Endothelial cell of umbilical vein (primary cell): Measurements from ENCODE around the gene NEAT1. TPM values are rescaled to one million over a fixed set of nuclear protein-coding genes. Genes with fewer than 3 reads are reported as not detected.

Experiments used
- BruUV-seq: library from RNA; stranded (reverse); fragments of 400-500 nt; replicated peaks from 2 replicates; lab custom pipeline; 2021; lab: Mats Ljungman, UMichigan
- CTCF ChIA-PET: fragments of 300-600, 350-600 bp; sonication (Branson Sonifier 250); formaldehyde crosslinking; loops from one replicate; lab custom pipeline; 2021; ENCODE audit warnings: antibody characterized with exemption, inconsistent platforms; lab: Charles Lee
- POLR2A ChIA-PET: fragments of 300-600, 350-600 bp; sonication (Branson Sonifier 250); formaldehyde crosslinking; loops from one replicate; lab custom pipeline; 2021; ENCODE audit warnings: antibody characterized with exemption, inconsistent platforms; lab: Charles Lee
- DNase-seq: peaks from one replicate; pipeline ENCODE4 v3.0.0-alpha.2; 2011; ENCODE audit warnings: low read depth, low spot score
- FAIRE-seq: peaks from 2 replicates; lab custom pipeline; 2011; peaks lifted over from hg19 to GRCh38; lab: Jason Lieb, UNC
- H2AFZ ChIP-seq: 2 replicates; pipeline ENCODE4 v1.6.0; 2012; ENCODE audit warnings: low read depth, low read length, control low read depth, inconsistent platforms
- H3K27ac ChIP-seq: 2 replicates; pipeline ENCODE4 v1.5.1; 2011; ENCODE audit warnings: low read depth, mild to moderate bottlenecking, control low read depth, low read length, moderate library complexity; ENCODE audit not compliant: insufficient read depth
- H3K27me3 ChIP-seq, 2 experiments: 2 replicates each; pipeline versions ENCODE4 v1.6.0 to v1.6.1; 2011; ENCODE audit warnings: low read length in 2 of 2, mixed read lengths in 1 of 2; ENCODE audit not compliant: control insufficient read depth in 2 of 2, insufficient read depth in 2 of 2
- H3K36me3 ChIP-seq, 2 experiments: 2 replicates in 1 of 2; 3 replicates in 1 of 2; pipeline ENCODE4 v1.5.1; 2011; ENCODE audit warnings: low read length in 2 of 2, mild to moderate bottlenecking in 1 of 2, moderate library complexity in 1 of 2; ENCODE audit not compliant: control insufficient read depth in 2 of 2, insufficient read depth in 2 of 2; ENCODE audit errors: extremely low read depth in 1 of 2
- H3K4me1 ChIP-seq: 3 replicates; pipeline ENCODE4 v1.5.1; 2011; ENCODE audit warnings: mild to moderate bottlenecking, low read length; ENCODE audit not compliant: control insufficient read depth, insufficient read depth; ENCODE audit errors: extremely low read depth
- H3K4me2 ChIP-seq: 2 replicates; pipeline ENCODE4 v1.6.1; 2011; ENCODE audit warnings: low read length, control low read depth, mixed read lengths; ENCODE audit not compliant: insufficient read depth
- H3K4me3 ChIP-seq, 3 experiments: fragments of 200-600 bp in 1 of 3; sonication (generic), shearing (Covaris generic) in 1 of 3; replicated peaks in 1 of 3; 2 replicates each; pipeline ENCODE4 v1.5.1; 2011 to 2016; ENCODE audit warnings: control low read depth in 3 of 3, low read length in 3 of 3, mild to moderate bottlenecking in 2 of 3, inconsistent platforms in 1 of 3, low read depth in 1 of 3, moderate library complexity in 1 of 3; ENCODE audit not compliant: insufficient read depth in 1 of 3
- H3K79me2 ChIP-seq: 2 replicates; pipeline ENCODE4 v1.6.0; 2012; ENCODE audit warnings: low read length, inconsistent platforms; ENCODE audit not compliant: control insufficient read depth, insufficient read depth
- H3K9ac ChIP-seq: replicated peaks from 2 replicates; pipeline ENCODE3; 2011; ENCODE audit warnings: low read length, control low read depth; ENCODE audit not compliant: insufficient read depth; ENCODE audit errors: extremely low read depth
- H3K9me1 ChIP-seq: replicated peaks from 3 replicates; pipeline ENCODE4 v1.6.0; 2011; ENCODE audit warnings: mild to moderate bottlenecking, low read length; ENCODE audit not compliant: control insufficient read depth, insufficient read depth; ENCODE audit errors: extremely low read depth
- H3K9me3 ChIP-seq: replicated peaks from 2 replicates; pipeline ENCODE4 v1.5.1; 2012; ENCODE audit warnings: low read length, inconsistent platforms; ENCODE audit not compliant: control insufficient read depth, insufficient read depth
- H4K20me1 ChIP-seq: replicated peaks from 2 replicates; pipeline ENCODE3; 2011; ENCODE audit warnings: mild to moderate bottlenecking, low read length; ENCODE audit not compliant: control insufficient read depth, insufficient read depth; ENCODE audit errors: extremely low read depth
- CTCF ChIP-seq, 2 donors: IDR thresholded peaks; 1 replicate in 1 of 2; 2 replicates in 1 of 2; pipeline ENCODE4 v1.5.1; 2011; ENCODE audit warnings: low read length in 2 of 2, mild to moderate bottlenecking in 2 of 2, moderate library complexity in 2 of 2, control low read depth in 1 of 2, inconsistent platforms in 1 of 2, low read depth in 1 of 2; ENCODE audit not compliant: insufficient read depth in 1 of 2; ENCODE audit errors: extremely low read depth in 1 of 2
- EZH2 ChIP-seq: IDR thresholded peaks from 2 replicates; pipeline ENCODE4 v1.6.1; 2012; ENCODE audit warnings: borderline replicate concordance, low read depth, mild to moderate bottlenecking, moderate library complexity, low read length, inconsistent platforms; ENCODE audit not compliant: severe bottlenecking
- FOS ChIP-seq: IDR thresholded peaks from 2 replicates; pipeline ENCODE4 v1.6.1; 2011; ENCODE audit warnings: mild to moderate bottlenecking, low read length, moderate library complexity, borderline replicate concordance; ENCODE audit not compliant: insufficient read depth
- GATA2 ChIP-seq: IDR thresholded peaks from 2 replicates; pipeline ENCODE4 v1.7.0; 2011; ENCODE audit warnings: low read depth, mild to moderate bottlenecking, moderate library complexity, mixed read lengths, low read length; ENCODE audit not compliant: insufficient read length, insufficient read depth
- JUN ChIP-seq: IDR thresholded peaks from 2 replicates; pipeline ENCODE4 v1.6.1; 2011; ENCODE audit warnings: borderline replicate concordance, low read depth; ENCODE audit not compliant: insufficient read length, insufficient read depth
- MAX ChIP-seq: IDR thresholded peaks from 2 replicates; pipeline ENCODE4 v1.6.1; 2011; ENCODE audit not compliant: insufficient read depth, insufficient read length
- MYC ChIP-seq: IDR thresholded peaks from one replicate; pipeline ENCODE4 v1.6.1; 2011; ENCODE audit warnings: mild to moderate bottlenecking, low read depth, low read length
- POLR2A ChIP-seq: IDR thresholded peaks from 2 replicates; pipeline ENCODE4 v1.6.1; 2012; ENCODE audit warnings: low read depth, mild to moderate bottlenecking, control low read depth, low read length
- POLR2AphosphoS5 ChIP-seq: IDR thresholded peaks from 2 replicates; pipeline ENCODE4 v1.6.1; 2012; ENCODE audit warnings: low read depth, mild to moderate bottlenecking, control low read depth, low read length, moderate library complexity; ENCODE audit not compliant: insufficient read depth
- dilution Hi-C: fragments of 300-500 bp; cut with MboI; formaldehyde crosslinking; loops from one replicate; pipeline ENCODE4 v1.15.0; 2019; ENCODE audit warnings: low sequenced_read_pairs; ENCODE audit not compliant: extremely low pct_ligation_motif_present
- intact Hi-C: fragments of 100-400 bp; cut with micrococcal nuclease; formaldehyde crosslinking; loops from one replicate; pipeline ENCODE4 v1.10.0; 2022
- polyA plus RNA-seq, 4 experiments: library from polyadenylated mRNA; depleted of rRNA in 3 of 4; stranded (reverse) in 3 of 4; unstranded in 1 of 4; fragments of >200 nt; gene quantifications; 2 replicates each; pipeline versions ENCODE4 v1.2.1 to v1.2.3, GENCODE V29; 2011 to 2012; ENCODE audit warnings: missing spikeins in 1 of 4
- total RNA-seq: library from RNA; stranded (reverse); gene quantifications from 2 replicates; pipeline ENCODE4 v1.2.3, GENCODE V29; 2021

NEAT1 gene
- total and polyA plus RNA-seq, 2 donors (not counting 3 experiments of a cell fraction or from before 2014, with no cell fraction given) = 34.4 to 957 TPM

- H3K9ac ChIP-seq = no peak overlapping the region
- no peak for TF ChIP-seq CTCF (IDR thresholded peaks at IDR 0.05; ENCODE audit: extremely low read depth in 1 of 2, insufficient read depth in 1 of 2, low read depth in 1 of 2, low read length in 2 of 2)
- TF ChIP-seq JUN = no peak
- no peak for TF ChIP-seq POLR2AphosphoS5
- no peak for TF ChIP-seq MAX
- no peak for TF ChIP-seq POLR2A
- TF ChIP-seq FOS = no peak
- no peak for TF ChIP-seq MYC
- TF ChIP-seq EZH2 = no peak
- no peak for TF ChIP-seq GATA2
- H2AFZ ChIP-seq = no peak overlapping the region
- dilution Hi-C loops = no loop called here
- no peaks in the 10 kb centered on the region for H4K20me1 ChIP-seq
- DNase-seq = no peak
- no peak overlapping the region for H3K27ac ChIP-seq
- FAIRE-seq = no peak
- ChIA-PET POLR2A (interaction anchor here (0.5 kb wide), 1 partner anchor 22 kb away, joined by 3 read pairs; no protein-coding TSS in a partner anchor), CTCF (interaction anchor here (0.5 to 3.5 kb wide), 6 partner anchors 8 to 130 kb away, joined by 3 to 38 read pairs (median 5); no protein-coding TSS in a partner anchor)
- no peak overlapping the region for H3K4me2 ChIP-seq
- no peaks in the 10 kb centered on the region for H3K9me1 ChIP-seq
- no peaks in the 10 kb centered on the region for H3K36me3 ChIP-seq
- BruUV-seq = no TSS peak
- H3K27me3 ChIP-seq = no peaks in the 10 kb centered on the region
- H3K4me1 ChIP-seq = peaks cover 29% of the 10 kb centered on the region
- no peak overlapping the region for H3K4me3 ChIP-seq
- intact Hi-C loops = loop anchor here (5.0 kb wide), 1 partner anchor 192 kb away; the partner anchor contains the start of genes FAM89B and ZNRD2
- H3K9me3 ChIP-seq = no peaks in the 10 kb centered on the region
- H3K79me2 ChIP-seq = peaks cover 2% of the 10 kb centered on the region
Measured at GRCh38 chr11:65379698-65380459, 42.7 kb upstream of the NEAT1 start.
